ENCODE data around the gene NFE2L2.

GRCh38 chr2:177204417-177204816 lies 60.1 kb downstream of the NFE2L2 start:
- no peak for TF ChIP-seq CTCF (IDR thresholded peaks at IDR 0.05; ENCODE audit: extremely low read depth in 1 of 2, insufficient read depth in 1 of 2, low read depth in 1 of 2, low read length in 2 of 2)
- TF ChIP-seq JUN (IDR thresholded peaks at IDR 0.05; ENCODE audit: borderline replicate concordance, insufficient read depth, insufficient read length, low read depth) = no peak
- TF ChIP-seq POLR2A (IDR thresholded peaks at IDR 0.05; ENCODE audit: low read depth, low read length) = no peak
- no peak for TF ChIP-seq MYC (IDR thresholded peaks at IDR 0.05; ENCODE audit: low read depth, low read length)
